Keratinocyte (primary cell): Measurements from ENCODE around the gene PTDSS2. TPM values are rescaled to one million over a fixed set of nuclear protein-coding genes. Genes with fewer than 3 reads are reported as not detected.

Experiments
- DNase-seq: peaks from one replicate; pipeline ENCODE4 v3.0.0-alpha.2; 2011; ENCODE audit warnings: low read depth, missing footprints, low spot score
- FAIRE-seq: peaks from 2 replicates; lab custom pipeline; 2011; peaks lifted over from hg19 to GRCh38; lab: Jason Lieb, UNC
- H2AFZ ChIP-seq: 2 replicates; pipeline ENCODE4 v1.6.0; 2012; ENCODE audit warnings: low read length, control low read depth, inconsistent platforms; ENCODE audit not compliant: control insufficient read depth
- H3K27ac ChIP-seq: 2 replicates; pipeline ENCODE4 v1.5.1; 2011; ENCODE audit warnings: low read length; ENCODE audit not compliant: control insufficient read depth, insufficient read depth
- H3K27me3 ChIP-seq: 3 replicates; pipeline ENCODE4 v1.6.0; 2011; ENCODE audit warnings: low read length; ENCODE audit not compliant: control insufficient read depth, insufficient read depth; ENCODE audit errors: extremely low read depth
- H3K36me3 ChIP-seq, 2 experiments: 2 replicates in 1 of 2; 3 replicates in 1 of 2; pipeline ENCODE4 v1.5.1; 2011; ENCODE audit warnings: low read length in 2 of 2, mild to moderate bottlenecking in 1 of 2; ENCODE audit not compliant: control insufficient read depth in 2 of 2, insufficient read depth in 2 of 2; ENCODE audit errors: extremely low read depth in 1 of 2
- H3K4me1 ChIP-seq: 3 replicates; pipeline ENCODE4 v1.5.1; 2011; ENCODE audit warnings: low read length; ENCODE audit not compliant: control insufficient read depth, insufficient read depth; ENCODE audit errors: extremely low read depth
- H3K4me2 ChIP-seq: 3 replicates; pipeline ENCODE4 v1.6.0; 2011; ENCODE audit warnings: low read depth, low read length; ENCODE audit not compliant: control insufficient read depth, insufficient read depth; ENCODE audit errors: extremely low read depth
- H3K4me3 ChIP-seq, 3 experiments: fragments of 200-600 bp in 1 of 3; sonication (generic) in 1 of 3; 2 replicates in 2 of 3; 3 replicates in 1 of 3; pipeline ENCODE4 v1.5.1; 2011 to 2016; ENCODE audit warnings: low read length in 3 of 3, mild to moderate bottlenecking in 3 of 3, control low read depth in 2 of 3, inconsistent platforms in 1 of 3, low read depth in 1 of 3, mixed read lengths in 1 of 3, mixed run types in 1 of 3, moderate library complexity in 1 of 3; ENCODE audit not compliant: control insufficient read depth in 2 of 3, insufficient read depth in 2 of 3; ENCODE audit errors: extremely low read depth in 1 of 3
- H3K79me2 ChIP-seq: 2 replicates; pipeline ENCODE4 v1.6.0; 2012; ENCODE audit warnings: low read length; ENCODE audit not compliant: control insufficient read depth, insufficient read depth
- H3K9ac ChIP-seq: 3 replicates; pipeline ENCODE4 v1.6.0; 2011; ENCODE audit warnings: low read length; ENCODE audit not compliant: control insufficient read depth, insufficient read depth; ENCODE audit errors: extremely low read depth
- H3K9me1 ChIP-seq: 3 replicates; pipeline ENCODE4 v1.6.0; 2011; ENCODE audit warnings: low read length; ENCODE audit not compliant: control insufficient read depth, insufficient read depth; ENCODE audit errors: extremely low read depth
- H3K9me3 ChIP-seq: 2 replicates; pipeline ENCODE4 v1.5.1; 2012; ENCODE audit warnings: low read depth, low read length; ENCODE audit not compliant: control insufficient read depth
- H4K20me1 ChIP-seq: 3 replicates; pipeline ENCODE4 v1.6.0; 2011; ENCODE audit warnings: low read length; ENCODE audit not compliant: control insufficient read depth, insufficient read depth; ENCODE audit errors: extremely low read depth
- EZH2 ChIP-seq: IDR thresholded peaks from one replicate; pipeline ENCODE4 v1.6.1; 2012; ENCODE audit warnings: inconsistent platforms, mild to moderate bottlenecking, low read length, moderate library complexity
- dilution Hi-C: fragments of 300-500 bp; cut with MboI; formaldehyde crosslinking; loops from one replicate; pipeline ENCODE4 v1.7.0; 2020; ENCODE audit warnings: low sequenced_read_pairs; ENCODE audit not compliant: extremely low pct_ligation_motif_present
- polyA plus RNA-seq, 5 experiments: library from polyadenylated mRNA; depleted of rRNA in 3 of 5; stranded (reverse) in 3 of 5; stranded (forward) in 1 of 5; unstranded in 1 of 5; fragments of >200 nt; gene quantifications; 1 replicate in 1 of 5; 2 replicates in 3 of 5; 3 replicates in 1 of 5; pipeline versions ENCODE4 v1.2.1 to v1.2.3, GENCODE V29; 2011 to 2012; ENCODE audit warnings: missing spikeins in 2 of 5, low read depth in 1 of 5, low replicate concordance in 1 of 5
- TF ChIP-seq, protein P1 (sequence below), 3 experiments: IDR thresholded peaks in 1 of 3; conservative IDR thresholded peaks in 1 of 3; optimal IDR thresholded peaks in 1 of 3; 2 replicates in 2 of 3; 3 replicates in 1 of 3; pipeline versions ENCODE3 to v1.5.1; 2011; ENCODE audit warnings: low read length in 3 of 3, mild to moderate bottlenecking in 3 of 3, moderate library complexity in 2 of 3, control low read depth in 1 of 3, inconsistent platforms in 1 of 3; ENCODE audit not compliant: insufficient read depth in 2 of 3; ENCODE audit errors: extremely low read depth in 1 of 3

PTDSS2 gene
- polyA plus RNA-seq, 1 donor (not counting 4 experiments of a cell fraction or from before 2014, with no cell fraction given): 21.6 TPM

DNA sequence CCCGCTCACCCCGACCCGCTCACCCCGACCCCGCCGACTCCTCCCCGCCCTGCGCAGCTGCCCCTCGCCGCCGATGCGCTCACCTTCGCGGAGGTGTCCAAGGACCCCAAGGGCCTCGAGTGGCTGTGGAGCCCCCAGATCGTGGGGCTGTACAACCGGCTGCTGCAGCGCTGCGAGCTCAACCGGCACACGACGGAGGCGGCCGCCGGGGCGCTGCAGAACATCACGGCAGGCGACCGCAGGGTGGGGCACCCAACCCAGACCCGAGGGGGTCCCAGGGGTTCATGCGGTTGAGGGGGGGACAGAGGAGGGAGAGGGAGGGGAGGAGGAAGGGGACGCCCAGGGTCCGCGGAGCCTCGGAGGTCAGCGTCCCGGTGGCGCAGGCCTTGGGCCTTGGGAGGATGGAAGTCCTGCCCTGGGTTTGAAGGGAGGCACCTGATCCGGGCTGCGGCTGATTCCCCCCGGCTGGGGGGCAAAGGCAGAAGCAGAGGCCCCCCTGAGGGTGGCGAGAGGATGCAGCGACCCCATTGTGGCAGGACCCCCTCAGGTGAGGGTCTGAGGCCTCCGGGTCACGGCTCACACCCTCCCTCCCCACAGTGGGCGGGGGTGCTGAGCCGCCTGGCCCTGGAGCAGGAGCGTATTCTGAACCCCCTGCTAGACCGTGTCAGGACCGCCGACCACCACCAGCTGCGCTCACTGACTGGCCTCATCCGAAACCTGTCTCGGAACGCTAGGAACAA is 46.9 kb upstream of the PTDSS2 start:
- H3K9ac ChIP-seq: no peak overlapping the region
- peaks cover 8% of the 10 kb centered on the region for H3K4me1 ChIP-seq
- dilution Hi-C loops: no loop called here
- TF ChIP-seq EZH2: no peak
- TF ChIP-seq, protein P1, sequence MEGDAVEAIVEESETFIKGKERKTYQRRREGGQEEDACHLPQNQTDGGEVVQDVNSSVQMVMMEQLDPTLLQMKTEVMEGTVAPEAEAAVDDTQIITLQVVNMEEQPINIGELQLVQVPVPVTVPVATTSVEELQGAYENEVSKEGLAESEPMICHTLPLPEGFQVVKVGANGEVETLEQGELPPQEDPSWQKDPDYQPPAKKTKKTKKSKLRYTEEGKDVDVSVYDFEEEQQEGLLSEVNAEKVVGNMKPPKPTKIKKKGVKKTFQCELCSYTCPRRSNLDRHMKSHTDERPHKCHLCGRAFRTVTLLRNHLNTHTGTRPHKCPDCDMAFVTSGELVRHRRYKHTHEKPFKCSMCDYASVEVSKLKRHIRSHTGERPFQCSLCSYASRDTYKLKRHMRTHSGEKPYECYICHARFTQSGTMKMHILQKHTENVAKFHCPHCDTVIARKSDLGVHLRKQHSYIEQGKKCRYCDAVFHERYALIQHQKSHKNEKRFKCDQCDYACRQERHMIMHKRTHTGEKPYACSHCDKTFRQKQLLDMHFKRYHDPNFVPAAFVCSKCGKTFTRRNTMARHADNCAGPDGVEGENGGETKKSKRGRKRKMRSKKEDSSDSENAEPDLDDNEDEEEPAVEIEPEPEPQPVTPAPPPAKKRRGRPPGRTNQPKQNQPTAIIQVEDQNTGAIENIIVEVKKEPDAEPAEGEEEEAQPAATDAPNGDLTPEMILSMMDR (optimal IDR thresholded peaks at IDR 0.05 in 1 of 3, IDR thresholded peaks at IDR 0.05 in 1 of 3, conservative IDR thresholded peaks at IDR 0.05 in 1 of 3; ENCODE audit: extremely low read depth in 1 of 3, insufficient read depth in 2 of 3, low read length in 3 of 3): no peak
- H4K20me1 ChIP-seq: peaks cover 15% of the 10 kb centered on the region
- H3K27me3 ChIP-seq: no peaks in the 10 kb centered on the region
- peaks cover 27 to 30% of the 10 kb centered on the region in 2 experiments for H3K36me3 ChIP-seq
- H3K27ac ChIP-seq: no peak overlapping the region
- H2AFZ ChIP-seq: no peak overlapping the region
- no peak for FAIRE-seq
- no peaks in the 10 kb centered on the region for H3K9me1 ChIP-seq
- H3K4me3 ChIP-seq: no peak overlapping the region
- DNase-seq: no peak
- no peaks in the 10 kb centered on the region for H3K9me3 ChIP-seq
- H3K79me2 ChIP-seq: peaks cover 15% of the 10 kb centered on the region
- H3K4me2 ChIP-seq: no peak overlapping the region

DNA sequence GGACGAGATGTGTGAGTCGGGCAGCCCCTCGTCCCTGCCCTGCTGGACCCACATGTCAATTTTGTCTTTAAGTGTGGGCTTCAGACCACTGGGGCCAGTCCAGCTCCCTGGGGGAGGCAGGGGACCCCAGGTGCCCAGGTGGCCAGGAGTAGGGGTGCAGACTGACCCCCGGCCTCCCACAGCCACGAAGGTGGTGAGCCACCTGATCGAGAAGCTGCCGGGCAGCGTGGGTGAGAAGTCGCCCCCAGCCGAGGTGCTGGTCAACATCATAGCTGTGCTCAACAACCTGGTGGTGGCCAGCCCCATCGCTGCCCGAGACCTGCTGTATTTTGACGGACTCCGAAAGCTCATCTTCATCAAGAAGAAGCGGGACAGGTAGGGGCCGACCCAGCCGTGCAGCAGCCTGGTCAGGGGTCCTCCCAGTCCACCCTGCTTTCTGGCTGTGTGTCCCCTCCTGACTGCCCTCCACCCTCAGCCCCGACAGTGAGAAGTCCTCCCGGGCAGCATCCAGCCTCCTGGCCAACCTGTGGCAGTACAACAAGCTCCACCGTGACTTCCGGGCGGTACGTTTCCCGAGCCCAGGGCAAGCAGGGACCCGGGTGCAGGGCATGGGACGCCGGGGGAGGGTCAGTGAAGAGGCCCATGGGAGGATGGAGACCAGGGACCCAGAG is 46.2 kb upstream of the PTDSS2 start:
- no peak for DNase-seq
- FAIRE-seq: no peak

More for the DNA sequence above, 46.2 kb upstream of the PTDSS2 start:
- TF ChIP-seq, protein P1 (optimal IDR thresholded peaks at IDR 0.05 in 1 of 3, IDR thresholded peaks at IDR 0.05 in 1 of 3, conservative IDR thresholded peaks at IDR 0.05 in 1 of 3; ENCODE audit: extremely low read depth in 1 of 3, insufficient read depth in 2 of 3, low read length in 3 of 3): no peak
- no peak for TF ChIP-seq EZH2
- Histone ChIP-seq H2AFZ (no peak overlapping the region), H3K9ac (no peak overlapping the region), H3K79me2 (peaks cover 12% of the 10 kb centered on the region), H3K36me3 (peaks cover 26 to 28% of the 10 kb centered on the region in 2 experiments), H4K20me1 (peaks cover 15% of the 10 kb centered on the region), H3K27ac (no peak overlapping the region), H3K9me3 (no peaks in the 10 kb centered on the region), H3K4me1 (peaks cover 8% of the 10 kb centered on the region), H3K9me1 (no peaks in the 10 kb centered on the region), H3K4me2 (no peak overlapping the region), H3K27me3 (no peaks in the 10 kb centered on the region), H3K4me3 (no peak overlapping the region)
- dilution Hi-C loops: no loop called here
